ENCODE data around the gene FER. TPM values are rescaled to one million over a fixed set of nuclear protein-coding genes. Genes with fewer than 3 reads are reported as not detected.

The FER gene
- total RNA-seq, 1 experiment from 2014 or later = 20.6 TPM

DNA sequence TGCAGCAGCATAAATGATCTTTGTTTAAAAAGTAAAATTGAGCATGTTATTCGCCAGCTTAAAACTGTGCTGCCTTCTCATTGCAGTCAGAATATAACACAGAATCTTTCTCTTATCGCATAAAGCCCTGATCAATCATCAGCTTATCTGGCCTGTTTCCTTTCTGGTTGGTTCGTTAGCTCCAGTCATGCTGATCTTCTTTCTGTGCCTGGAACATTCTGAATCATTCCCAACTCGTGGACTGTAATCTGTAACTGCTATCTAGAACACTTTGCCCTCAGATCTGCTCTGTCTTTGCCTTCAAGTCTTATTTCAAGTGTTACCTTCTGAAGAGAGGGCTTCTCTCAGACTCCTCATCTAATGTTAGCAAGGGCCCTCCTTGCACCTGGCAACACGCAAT, 11.9 kb upstream of the FER start:
- CTCF ChIA-PET = no interaction called here
- TF ChIP-seq, protein P1, sequence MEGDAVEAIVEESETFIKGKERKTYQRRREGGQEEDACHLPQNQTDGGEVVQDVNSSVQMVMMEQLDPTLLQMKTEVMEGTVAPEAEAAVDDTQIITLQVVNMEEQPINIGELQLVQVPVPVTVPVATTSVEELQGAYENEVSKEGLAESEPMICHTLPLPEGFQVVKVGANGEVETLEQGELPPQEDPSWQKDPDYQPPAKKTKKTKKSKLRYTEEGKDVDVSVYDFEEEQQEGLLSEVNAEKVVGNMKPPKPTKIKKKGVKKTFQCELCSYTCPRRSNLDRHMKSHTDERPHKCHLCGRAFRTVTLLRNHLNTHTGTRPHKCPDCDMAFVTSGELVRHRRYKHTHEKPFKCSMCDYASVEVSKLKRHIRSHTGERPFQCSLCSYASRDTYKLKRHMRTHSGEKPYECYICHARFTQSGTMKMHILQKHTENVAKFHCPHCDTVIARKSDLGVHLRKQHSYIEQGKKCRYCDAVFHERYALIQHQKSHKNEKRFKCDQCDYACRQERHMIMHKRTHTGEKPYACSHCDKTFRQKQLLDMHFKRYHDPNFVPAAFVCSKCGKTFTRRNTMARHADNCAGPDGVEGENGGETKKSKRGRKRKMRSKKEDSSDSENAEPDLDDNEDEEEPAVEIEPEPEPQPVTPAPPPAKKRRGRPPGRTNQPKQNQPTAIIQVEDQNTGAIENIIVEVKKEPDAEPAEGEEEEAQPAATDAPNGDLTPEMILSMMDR (conservative IDR thresholded peaks at IDR 0.05) = no peak
- no peak for TF ChIP-seq EZH2 (IDR thresholded peaks at IDR 0.05; ENCODE audit: low read depth)
- DNase-seq = no peak

DNA sequence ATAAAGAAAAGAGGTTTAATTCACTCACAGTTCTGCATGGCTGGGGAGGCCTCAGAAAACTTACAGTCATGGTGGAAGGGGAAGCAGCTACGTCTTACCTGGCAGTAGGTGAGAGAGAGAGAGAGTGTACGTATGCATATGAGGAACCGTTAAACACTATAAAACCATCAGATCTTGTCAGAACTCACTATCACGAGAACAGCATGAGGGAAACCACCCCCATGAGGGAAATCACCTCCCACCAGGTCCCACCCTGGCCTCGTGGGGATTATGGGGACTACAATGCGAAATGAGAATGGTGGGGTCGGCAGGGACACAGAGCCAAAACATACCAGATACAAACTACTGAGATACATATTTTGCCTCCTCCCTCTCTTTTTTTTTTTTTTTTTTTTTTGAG, 10.8 kb upstream of the FER start:
- H2AFZ ChIP-seq = no peak overlapping the region
- BruUV-seq (replicated peaks) = no TSS peak
- no peaks in the 10 kb centered on the region for H3K36me3 ChIP-seq (ENCODE audit: low read depth)
- POLR2A ChIA-PET (ENCODE audit: unreplicated experiment) = no interaction called here
- H3K27me3 ChIP-seq (ENCODE audit: insufficient read depth, low read depth) = no peaks in the 10 kb centered on the region
- no peak overlapping the region for H3K4me2 ChIP-seq
- no peaks in the 10 kb centered on the region for H3K9me2 ChIP-seq (ENCODE audit: insufficient read depth)
- no peak overlapping the region for H3K4me3 ChIP-seq
- H4K20me1 ChIP-seq (ENCODE audit: insufficient read depth) = no peaks in the 10 kb centered on the region
- no peak overlapping the region for H3K27ac ChIP-seq
- H3K79me2 ChIP-seq (ENCODE audit: low read depth) = no peaks in the 10 kb centered on the region
- TF ChIP-seq, protein P1 (conservative IDR thresholded peaks at IDR 0.05) = no peak
- no peak for TF ChIP-seq EZH2 (IDR thresholded peaks at IDR 0.05; ENCODE audit: low read depth)
- CTCF ChIA-PET = no interaction called here
- H3F3A ChIP-seq (ENCODE audit: insufficient read depth, low read depth) = no peaks in the 10 kb centered on the region
- no peak for DNase-seq
- H3K4me1 ChIP-seq (replicated peaks; ENCODE audit: insufficient read depth) = no peaks in the 10 kb centered on the region
- intact Hi-C loops (cut with micrococcal nuclease; ENCODE audit: unreplicated experiment) = no loop called here
- no peaks in the 10 kb centered on the region for H3K9me3 ChIP-seq (ENCODE audit: insufficient read depth, low read depth)

More for the DNA sequence above, 11.9 kb upstream of the FER start:
- no TSS peak for BruUV-seq (replicated peaks)
- no peak overlapping the region for H2AFZ ChIP-seq
- no peak overlapping the region for H3K4me2 ChIP-seq
- POLR2A ChIA-PET (ENCODE audit: unreplicated experiment) = no interaction called here
- intact Hi-C loops (cut with micrococcal nuclease; ENCODE audit: unreplicated experiment) = no loop called here
- H3K27ac ChIP-seq = no peak overlapping the region
- no peaks in the 10 kb centered on the region for H3K9me3 ChIP-seq (ENCODE audit: insufficient read depth, low read depth)
- no peaks in the 10 kb centered on the region for H3F3A ChIP-seq (ENCODE audit: insufficient read depth, low read depth)
- H3K4me1 ChIP-seq (replicated peaks; ENCODE audit: insufficient read depth) = peaks cover under 1% of the 10 kb centered on the region; the same call in 1 of the 2 replicates
- H3K36me3 ChIP-seq (ENCODE audit: low read depth) = no peaks in the 10 kb centered on the region
- H3K4me3 ChIP-seq = no peak overlapping the region
- H3K9me2 ChIP-seq (ENCODE audit: insufficient read depth) = no peaks in the 10 kb centered on the region
- no peaks in the 10 kb centered on the region for H3K79me2 ChIP-seq (ENCODE audit: low read depth)
- H4K20me1 ChIP-seq (ENCODE audit: insufficient read depth) = no peaks in the 10 kb centered on the region
- no peaks in the 10 kb centered on the region for H3K27me3 ChIP-seq (ENCODE audit: insufficient read depth, low read depth)

DNA sequence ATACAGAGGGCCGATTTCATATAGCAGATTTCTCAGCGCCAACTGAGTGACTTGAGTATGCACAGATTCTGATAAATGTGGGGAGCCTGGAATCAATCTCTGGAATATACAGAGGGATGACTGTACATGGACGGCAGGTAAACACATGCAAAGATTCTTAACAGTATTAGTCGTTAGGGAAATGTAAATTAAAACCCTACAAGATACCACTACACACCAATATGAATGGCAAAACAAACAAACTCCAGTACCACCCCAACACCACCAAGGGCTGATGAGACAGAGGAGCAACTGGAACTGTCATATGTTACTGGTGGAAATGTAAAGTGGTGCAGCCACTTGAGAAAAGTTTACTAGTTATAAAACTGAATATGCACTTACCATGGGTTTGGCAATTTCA, 8.3 kb upstream of the FER start:
- CTCF ChIA-PET = no interaction called here
- Histone ChIP-seq H3K4me1 (replicated peaks; ENCODE audit: insufficient read depth) (no peaks in the 10 kb centered on the region), H3K4me2 (no peak overlapping the region), H3K9me2 (ENCODE audit: insufficient read depth) (no peaks in the 10 kb centered on the region), H3K27ac (no peak overlapping the region), H3K4me3 (no peak overlapping the region), H3K9me3 (ENCODE audit: insufficient read depth, low read depth) (no peaks in the 10 kb centered on the region), H3F3A (ENCODE audit: insufficient read depth, low read depth) (no peaks in the 10 kb centered on the region), H3K27me3 (ENCODE audit: insufficient read depth, low read depth) (no peaks in the 10 kb centered on the region), H3K79me2 (ENCODE audit: low read depth) (no peaks in the 10 kb centered on the region), H2AFZ (no peak overlapping the region), H4K20me1 (ENCODE audit: insufficient read depth) (no peaks in the 10 kb centered on the region), H3K36me3 (ENCODE audit: low read depth) (no peaks in the 10 kb centered on the region)
- POLR2A ChIA-PET (ENCODE audit: unreplicated experiment) = no interaction called here
- intact Hi-C loops (cut with micrococcal nuclease; ENCODE audit: unreplicated experiment) = no loop called here
- no peak for DNase-seq
- no TSS peak for BruUV-seq (replicated peaks)
- TF ChIP-seq, protein P1 (conservative IDR thresholded peaks at IDR 0.05) = no peak
- no peak for TF ChIP-seq EZH2 (IDR thresholded peaks at IDR 0.05; ENCODE audit: low read depth)
